ENCODE data around the gene LRRC41. TPM values are rescaled to one million over a fixed set of nuclear protein-coding genes. Genes with fewer than 3 reads are reported as not detected.

Gene LRRC41
- total RNA-seq, 3 donors from 2014 or later = 60.0 to 85.5 (median 69.2) TPM

- no peak overlapping the region for H3K27ac ChIP-seq
- intact Hi-C loops (cut with DNase I; ENCODE audit: low total_unique reads) = no loop called here
- H3K27me3 ChIP-seq = no peaks in the 10 kb centered on the region
- H3K4me1 ChIP-seq = no peaks in the 10 kb centered on the region
- no peak overlapping the region for H3K4me3 ChIP-seq
- no peaks in the 10 kb centered on the region for H3K9me3 ChIP-seq
- H3K36me3 ChIP-seq = no peaks in the 10 kb centered on the region
- no peak for DNase-seq (ENCODE audit: low spot score in 2 of 2)
- no peak for TF ChIP-seq POLR2AphosphoS5 (IDR thresholded peaks at IDR 0.05)
- TF ChIP-seq CTCF (IDR thresholded peaks at IDR 0.05) = no peak
- no peak for TF ChIP-seq POLR2A (IDR thresholded peaks at IDR 0.05)
These were observed 28.4 kb downstream of the LRRC41 start for GRCh38 chr1:46275030-46275337.

GRCh38 chr1:46274225-46275029 is 29.0 kb downstream of the LRRC41 start:
- H3K4me3 ChIP-seq = no peak overlapping the region
- H3K27me3 ChIP-seq = no peaks in the 10 kb centered on the region
- no peak for DNase-seq (ENCODE audit: low spot score in 2 of 2)
- H3K36me3 ChIP-seq = no peaks in the 10 kb centered on the region
- TF ChIP-seq CTCF (IDR thresholded peaks at IDR 0.05) (no peak), POLR2AphosphoS5 (IDR thresholded peaks at IDR 0.05) (no peak)
- H3K9me3 ChIP-seq = no peaks in the 10 kb centered on the region
- H3K27ac ChIP-seq = no peak overlapping the region
- no peaks in the 10 kb centered on the region for H3K4me1 ChIP-seq
- intact Hi-C loops (cut with DNase I; ENCODE audit: low total_unique reads) = no loop called here

- intact Hi-C loops (cut with DNase I; ENCODE audit: low total_unique reads) = no loop called here
- Histone ChIP-seq H3K4me1 (no peaks in the 10 kb centered on the region), H3K27ac (no peak overlapping the region), H3K9me3 (no peaks in the 10 kb centered on the region), H3K4me3 (no peak overlapping the region), H3K27me3 (no peaks in the 10 kb centered on the region), H3K36me3 (no peaks in the 10 kb centered on the region)
- no peak for TF ChIP-seq POLR2A (IDR thresholded peaks at IDR 0.05)
- TF ChIP-seq POLR2AphosphoS5 (IDR thresholded peaks at IDR 0.05) = no peak
- TF ChIP-seq CTCF (IDR thresholded peaks at IDR 0.05) = no peak
- no peak for DNase-seq (ENCODE audit: low spot score in 2 of 2)
These were observed 34.8 kb downstream of the LRRC41 start for GRCh38 chr1:46268578-46268977.

- Histone ChIP-seq H3K4me3 (no peak overlapping the region), H3K4me1 (no peaks in the 10 kb centered on the region)
These were observed 40.3 kb downstream of the LRRC41 start for GRCh38 chr1:46263146-46263545.

More at GRCh38 chr1:46263146-46263545, 40.3 kb downstream of the LRRC41 start:
- no peak for DNase-seq (ENCODE audit: low spot score in 2 of 2)
- Histone ChIP-seq H3K27me3 (no peaks in the 10 kb centered on the region), H3K36me3 (no peaks in the 10 kb centered on the region), H3K9me3 (no peaks in the 10 kb centered on the region), H3K27ac (no peak overlapping the region)
- no peak for TF ChIP-seq POLR2A (IDR thresholded peaks at IDR 0.05)
- no peak for TF ChIP-seq POLR2AphosphoS5 (IDR thresholded peaks at IDR 0.05)
- no peak for TF ChIP-seq CTCF (IDR thresholded peaks at IDR 0.05)
- intact Hi-C loops (cut with DNase I; ENCODE audit: low total_unique reads) = no loop called here

Measured in breast epithelium (tissue), 4 donors.